Stimulated activated naive B cell treated with anti-CD40 and anti-IgM and Interleukin-4, amounts not matched to agents 10 μg/mL and 1 μg/mL and 100 μg/mL, for 72 hours (primary cell): ENCODE results near the gene IL10RA.
A peak's percentile ranks its signal among the peaks of the same experiment; 100 is the strongest.

Experiments used
- ATAC-seq, 2 donors: fragments of 150-1000 bp; cut with Tn5 transposase; replicated peaks; 2 replicates each; pipeline ENCODE4 v1.10.0; 2021; ENCODE audit warnings: moderate library complexity in 1 of 2
- DNase-seq: peaks from one replicate; pipeline ENCODE4 v3.0.0; 2021
- H3K27ac Mint-ChIP-seq: one replicate; pipeline ENCODE4 v1.8.0; 2022; ENCODE audit warnings: mild to moderate bottlenecking, mixed read lengths
- H3K27me3 Mint-ChIP-seq, 2 donors: one replicate each; pipeline ENCODE4 v1.8.0; 2022; ENCODE audit warnings: mixed read lengths in 2 of 2
- H3K36me3 Mint-ChIP-seq, 2 donors: one replicate each; pipeline ENCODE4 v1.8.0; 2022; ENCODE audit warnings: mixed read lengths in 2 of 2, mild to moderate bottlenecking in 1 of 2
- H3K4me1 Mint-ChIP-seq, 2 donors: one replicate each; pipeline ENCODE4 v1.8.0; 2022; ENCODE audit warnings: mixed read lengths in 2 of 2, mild to moderate bottlenecking in 1 of 2
- H3K4me3 Mint-ChIP-seq, 2 donors: one replicate each; pipeline ENCODE4 v1.8.0; 2022; ENCODE audit warnings: mild to moderate bottlenecking in 2 of 2, mixed read lengths in 2 of 2, moderate library complexity in 1 of 2
- H3K9me3 Mint-ChIP-seq, 2 donors: one replicate each; pipeline ENCODE4 v1.8.0; 2022; ENCODE audit warnings: mixed read lengths in 2 of 2, mild to moderate bottlenecking in 1 of 2

Gene IL10RA

DNA sequence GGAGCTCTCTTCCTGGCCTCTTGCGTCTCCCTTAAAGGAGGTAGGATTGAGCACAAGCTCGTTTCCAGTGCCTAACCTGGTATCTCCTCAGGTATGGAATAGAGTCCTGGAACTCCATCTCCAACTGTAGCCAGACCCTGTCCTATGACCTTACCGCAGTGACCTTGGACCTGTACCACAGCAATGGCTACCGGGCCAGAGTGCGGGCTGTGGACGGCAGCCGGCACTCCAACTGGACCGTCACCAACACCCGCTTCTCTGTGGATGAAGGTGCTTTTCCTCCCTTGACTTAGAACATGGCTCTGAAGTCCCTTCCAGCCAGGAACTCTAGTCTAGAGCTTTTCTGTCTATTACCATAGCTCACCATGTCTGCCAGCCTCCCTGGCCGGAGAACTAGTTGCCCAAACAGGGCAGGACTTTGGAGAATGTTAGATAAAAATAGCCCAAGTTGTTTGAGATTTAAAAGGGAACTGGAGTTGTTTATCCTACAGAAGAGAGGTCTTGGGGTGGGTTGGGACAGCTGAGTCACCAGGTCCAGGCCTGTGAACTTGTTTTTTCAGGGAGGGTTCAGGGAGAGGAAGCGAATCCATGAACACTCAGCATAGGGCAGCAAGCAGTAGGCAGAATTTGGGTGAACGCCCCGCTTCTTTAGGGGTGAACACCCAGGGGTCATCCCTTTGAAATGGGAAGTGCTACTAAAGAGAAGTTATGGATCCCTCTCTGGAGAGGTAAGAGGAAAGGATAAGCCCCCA, 3.3 kb downstream of the IL10RA start:
- H3K27me3 Mint-ChIP-seq: no peaks in the 10 kb centered on the region

DNA sequence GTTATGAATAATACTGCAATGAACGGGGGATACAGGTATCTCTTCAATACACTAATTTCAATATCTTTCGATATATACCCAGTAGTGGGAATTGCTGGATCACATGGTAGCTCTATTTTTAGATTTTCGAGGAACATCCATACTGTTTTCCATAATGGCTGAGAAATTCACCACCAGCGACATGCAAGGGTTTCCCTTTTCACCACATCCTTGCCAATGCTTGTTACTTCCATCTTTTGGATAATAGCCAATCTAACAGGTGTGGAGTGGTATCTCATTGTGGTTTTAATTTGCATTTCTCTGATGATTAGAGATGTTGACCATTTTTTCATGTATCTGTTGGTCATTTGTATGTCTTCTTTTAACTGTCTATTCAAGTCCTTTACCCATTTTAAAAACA, 5.9 kb downstream of the IL10RA start:
- H3K27ac Mint-ChIP-seq: no peak overlapping the region
- peaks cover 48 to 81% of the 10 kb centered on the region in 2 donors for H3K4me1 Mint-ChIP-seq
- ATAC-seq (no peak), DNase-seq (no peak)
- no peaks in the 10 kb centered on the region for H3K9me3 Mint-ChIP-seq
- H3K4me3 Mint-ChIP-seq: peak overlapping the region in 1 of 2 donors; percentile 26
- H3K36me3 Mint-ChIP-seq: peaks cover 74 to 87% of the 10 kb centered on the region in 2 donors
- no peaks in the 10 kb centered on the region for H3K27me3 Mint-ChIP-seq

More for the DNA sequence above, 3.3 kb downstream of the IL10RA start:
- ATAC-seq: no peak
- H3K4me1 Mint-ChIP-seq: peaks cover 48 to 84% of the 10 kb centered on the region in 2 donors
- peak overlapping the region; percentile 70 to 90 for H3K4me3 Mint-ChIP-seq
- H3K36me3 Mint-ChIP-seq: peaks cover 67 to 76% of the 10 kb centered on the region in 2 donors
- DNase-seq: no peak
- H3K27ac Mint-ChIP-seq: peak overlapping the region; percentile 42
- H3K9me3 Mint-ChIP-seq: no peaks in the 10 kb centered on the region

DNA sequence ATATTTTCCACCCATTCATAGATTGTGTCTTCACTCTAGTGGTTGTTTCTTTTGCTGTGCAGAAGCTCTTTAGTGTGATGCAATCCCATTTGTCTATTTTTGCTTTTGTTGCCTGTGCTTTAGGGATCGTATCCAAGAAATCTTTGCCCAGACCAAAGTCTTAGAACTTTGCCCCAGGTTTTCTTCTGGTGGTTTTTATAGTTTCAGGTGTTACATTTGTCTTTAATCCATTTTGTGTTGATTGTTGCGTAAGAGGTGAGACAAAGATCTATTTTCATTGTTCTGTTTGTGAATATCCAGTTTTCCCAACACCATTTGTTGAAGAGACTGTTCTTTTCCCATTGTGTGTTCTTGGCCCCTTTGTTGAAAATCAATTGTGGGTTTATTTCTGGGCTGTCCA, 6.4 kb downstream of the IL10RA start:
- Mint-ChIP-seq H3K4me3 (peak overlapping the region in 1 of 2 donors; percentile 26), H3K27ac (peak overlapping the region; percentile 79), H3K36me3 (peaks cover 74 to 87% of the 10 kb centered on the region in 2 donors), H3K4me1 (peaks cover 48 to 81% of the 10 kb centered on the region in 2 donors), H3K27me3 (no peaks in the 10 kb centered on the region), H3K9me3 (peaks cover 0 to 2% of the 10 kb centered on the region in 2 donors)
- ATAC-seq (no peak), DNase-seq (no peak)

DNA sequence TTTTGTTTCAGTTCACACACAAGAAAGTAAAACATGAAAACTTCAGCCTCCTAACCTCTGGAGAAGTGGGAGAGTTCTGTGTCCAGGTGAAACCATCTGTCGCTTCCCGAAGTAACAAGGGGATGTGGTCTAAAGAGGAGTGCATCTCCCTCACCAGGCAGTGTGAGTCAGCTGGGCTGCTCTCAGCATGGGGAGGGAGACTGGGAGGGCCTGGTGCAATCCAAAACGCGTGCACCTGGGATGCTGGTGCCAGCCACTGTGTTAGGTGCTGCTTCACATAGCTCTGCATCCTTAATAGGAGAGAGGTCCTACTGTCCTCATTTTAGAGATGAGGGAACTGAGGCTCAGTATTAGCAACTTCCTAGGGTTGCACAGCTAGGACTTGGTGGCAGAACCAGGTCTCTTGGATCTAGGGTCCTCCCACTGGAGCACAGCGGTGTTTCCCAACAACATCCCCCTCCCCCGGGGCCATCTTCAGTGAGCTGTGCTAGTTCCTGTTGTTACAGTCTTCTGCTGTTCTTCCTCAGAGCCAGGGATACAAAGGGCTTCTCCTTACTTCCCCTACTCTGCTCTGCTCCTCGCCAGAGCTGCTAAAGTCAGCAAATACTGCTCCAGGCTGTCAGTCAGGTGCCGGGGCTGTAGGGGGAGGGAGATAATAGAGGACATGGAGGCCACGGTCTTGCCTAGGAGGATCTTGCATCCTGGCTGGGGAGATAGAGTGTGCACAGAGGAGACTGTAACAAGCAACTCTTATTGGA, 8.0 kb downstream of the IL10RA start:
- DNase-seq (no peak), ATAC-seq (no peak)
- Mint-ChIP-seq H3K36me3 (peaks cover 75 to 87% of the 10 kb centered on the region in 2 donors), H3K27ac (peak overlapping the region; percentile 51), H3K27me3 (no peaks in the 10 kb centered on the region), H3K9me3 (peaks cover 0 to 2% of the 10 kb centered on the region in 2 donors), H3K4me3 (no peak overlapping the region), H3K4me1 (peaks cover 49 to 81% of the 10 kb centered on the region in 2 donors)

DNA sequence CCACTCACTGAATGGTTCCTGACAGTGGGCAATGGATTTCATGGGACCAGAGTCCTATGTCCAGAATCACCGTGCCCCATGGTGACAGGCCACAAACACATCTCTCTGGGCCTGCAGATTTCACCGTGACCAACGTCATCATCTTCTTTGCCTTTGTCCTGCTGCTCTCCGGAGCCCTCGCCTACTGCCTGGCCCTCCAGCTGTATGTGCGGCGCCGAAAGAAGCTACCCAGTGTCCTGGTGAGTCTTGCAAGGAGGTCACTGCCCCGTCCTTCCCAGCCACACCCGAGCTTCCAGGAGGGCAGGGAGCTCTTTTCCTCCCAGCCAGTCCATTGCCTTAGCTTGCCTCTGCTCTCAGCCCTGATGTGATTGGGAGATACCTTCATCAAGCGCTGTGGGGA, 9.3 kb downstream of the IL10RA start:
- no peak for DNase-seq
- Mint-ChIP-seq H3K27ac (peak overlapping the region; percentile 85), H3K27me3 (no peaks in the 10 kb centered on the region), H3K36me3 (peaks cover 80 to 91% of the 10 kb centered on the region in 2 donors), H3K4me3 (peak overlapping the region in 1 of 2 donors; percentile 8), H3K4me1 (peaks cover 49 to 85% of the 10 kb centered on the region in 2 donors), H3K9me3 (peaks cover 0 to 2% of the 10 kb centered on the region in 2 donors)
- no peak for ATAC-seq

DNA sequence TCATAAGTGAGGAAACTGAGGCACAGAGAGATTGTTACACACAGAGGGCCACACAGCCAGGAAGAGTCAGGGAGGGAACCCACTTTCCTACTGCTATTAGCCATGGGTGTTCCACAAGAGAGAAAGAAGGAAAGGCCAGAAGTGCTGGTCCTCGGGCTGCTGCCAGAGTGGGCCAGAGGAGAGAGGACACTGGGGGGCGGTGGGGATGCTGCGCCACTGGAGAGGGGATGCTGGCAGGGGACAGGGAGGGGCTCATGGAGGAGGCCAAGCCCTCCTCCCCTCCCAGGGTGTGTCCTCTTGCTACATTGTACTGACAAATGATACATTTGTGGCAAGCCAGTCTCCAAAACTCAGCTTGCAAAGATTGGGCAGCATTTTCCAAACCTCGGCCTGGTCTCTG, 9.9 kb downstream of the IL10RA start:
- ATAC-seq (no peak), DNase-seq (no peak)
- Mint-ChIP-seq H3K36me3 (peaks cover 80 to 96% of the 10 kb centered on the region in 2 donors), H3K9me3 (peaks cover 0 to 2% of the 10 kb centered on the region in 2 donors), H3K4me3 (no peak overlapping the region), H3K27ac (peak overlapping the region; percentile 85), H3K27me3 (no peaks in the 10 kb centered on the region), H3K4me1 (peaks cover 49 to 81% of the 10 kb centered on the region in 2 donors)

DNA sequence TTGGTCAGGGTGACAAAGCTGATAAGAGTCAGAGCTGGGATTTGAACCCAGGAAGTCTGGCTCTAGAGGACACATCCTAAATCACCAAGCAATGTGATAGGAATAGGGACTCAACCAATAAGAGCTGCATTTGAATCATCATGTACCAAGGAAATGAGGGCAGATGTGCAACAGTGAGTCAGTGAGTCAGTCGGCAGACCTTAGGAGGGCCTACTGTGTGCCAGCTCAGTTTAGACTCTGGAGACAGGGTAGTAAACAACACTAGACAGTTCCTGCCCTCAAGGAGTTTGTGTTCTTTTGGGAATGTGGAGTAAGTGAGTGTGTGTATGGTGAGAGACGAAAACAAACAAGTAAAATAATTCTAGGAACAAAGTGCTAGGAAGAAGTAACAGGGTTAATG, 11.2 kb downstream of the IL10RA start:
- no peak overlapping the region for H3K4me3 Mint-ChIP-seq
- H3K36me3 Mint-ChIP-seq: peaks cover 71 to 88% of the 10 kb centered on the region in 2 donors
- peaks cover 54 to 81% of the 10 kb centered on the region in 2 donors for H3K4me1 Mint-ChIP-seq
- peak overlapping the region; percentile 59 for H3K27ac Mint-ChIP-seq
- no peak for DNase-seq
- ATAC-seq: no peak
- H3K27me3 Mint-ChIP-seq: no peaks in the 10 kb centered on the region
- H3K9me3 Mint-ChIP-seq: peaks cover 0 to 2% of the 10 kb centered on the region in 2 donors

DNA sequence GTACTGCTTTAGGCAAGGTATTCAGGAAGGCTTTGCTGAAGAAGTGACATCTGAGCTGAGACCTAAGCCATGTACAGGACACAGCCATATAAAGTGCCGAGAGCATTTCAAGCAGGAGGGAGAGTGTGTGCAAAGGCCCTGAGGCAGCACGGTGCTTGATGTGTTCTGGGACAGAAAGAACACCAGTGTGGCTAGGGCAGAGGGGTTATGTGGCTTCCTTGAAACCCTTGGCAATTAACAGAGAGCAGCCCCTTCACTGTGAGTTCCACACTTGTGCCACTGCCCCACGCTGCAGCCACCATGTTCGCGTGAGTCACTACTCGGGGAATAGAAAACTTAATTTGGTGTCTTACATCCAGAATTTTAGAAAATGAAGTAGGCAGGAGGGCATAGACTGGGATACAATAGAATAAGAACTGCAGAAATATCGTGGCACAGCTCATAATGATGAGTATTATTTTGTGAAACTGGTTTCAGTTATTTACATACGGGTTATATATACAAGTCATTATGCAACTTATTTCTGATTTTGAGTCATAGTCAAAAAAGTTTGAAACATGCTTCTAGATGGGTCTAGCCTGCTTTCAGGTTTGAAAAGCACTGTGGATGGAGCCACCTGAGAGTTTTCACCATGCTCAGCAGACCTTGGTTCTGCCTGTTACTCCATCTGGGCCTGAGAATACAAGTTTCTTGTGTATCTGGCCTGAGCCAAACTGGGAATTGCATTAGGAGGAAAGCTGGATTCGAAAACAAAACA, 11.8 kb downstream of the IL10RA start:
- Mint-ChIP-seq H3K36me3 (peaks cover 65 to 82% of the 10 kb centered on the region in 2 donors), H3K9me3 (peaks cover 0 to 2% of the 10 kb centered on the region in 2 donors), H3K4me1 (peaks cover 55 to 81% of the 10 kb centered on the region in 2 donors), H3K27me3 (no peaks in the 10 kb centered on the region), H3K27ac (peak overlapping the region; percentile 59), H3K4me3 (no peak overlapping the region)
- peak; percentile 7 to 12 for ATAC-seq
- DNase-seq: no peak

DNA sequence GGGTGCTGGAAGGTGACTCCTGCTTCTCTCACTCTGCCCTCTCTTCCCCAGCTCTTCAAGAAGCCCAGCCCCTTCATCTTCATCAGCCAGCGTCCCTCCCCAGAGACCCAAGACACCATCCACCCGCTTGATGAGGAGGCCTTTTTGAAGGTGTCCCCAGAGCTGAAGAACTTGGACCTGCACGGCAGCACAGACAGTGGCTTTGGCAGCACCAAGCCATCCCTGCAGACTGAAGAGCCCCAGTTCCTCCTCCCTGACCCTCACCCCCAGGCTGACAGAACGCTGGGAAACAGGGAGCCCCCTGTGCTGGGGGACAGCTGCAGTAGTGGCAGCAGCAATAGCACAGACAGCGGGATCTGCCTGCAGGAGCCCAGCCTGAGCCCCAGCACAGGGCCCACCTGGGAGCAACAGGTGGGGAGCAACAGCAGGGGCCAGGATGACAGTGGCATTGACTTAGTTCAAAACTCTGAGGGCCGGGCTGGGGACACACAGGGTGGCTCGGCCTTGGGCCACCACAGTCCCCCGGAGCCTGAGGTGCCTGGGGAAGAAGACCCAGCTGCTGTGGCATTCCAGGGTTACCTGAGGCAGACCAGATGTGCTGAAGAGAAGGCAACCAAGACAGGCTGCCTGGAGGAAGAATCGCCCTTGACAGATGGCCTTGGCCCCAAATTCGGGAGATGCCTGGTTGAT, 12.6 kb downstream of the IL10RA start:
- no peak for DNase-seq
- peak overlapping the region in 1 of 2 donors; percentile 44 for H3K4me3 Mint-ChIP-seq
- H3K27me3 Mint-ChIP-seq: no peaks in the 10 kb centered on the region
- peaks cover 0 to 5% of the 10 kb centered on the region in 2 donors for H3K9me3 Mint-ChIP-seq
- ATAC-seq: no peak
- peaks cover 65 to 79% of the 10 kb centered on the region in 2 donors for H3K36me3 Mint-ChIP-seq
- H3K27ac Mint-ChIP-seq: peak overlapping the region; percentile 59
- H3K4me1 Mint-ChIP-seq: peaks cover 63 to 86% of the 10 kb centered on the region in 2 donors

DNA sequence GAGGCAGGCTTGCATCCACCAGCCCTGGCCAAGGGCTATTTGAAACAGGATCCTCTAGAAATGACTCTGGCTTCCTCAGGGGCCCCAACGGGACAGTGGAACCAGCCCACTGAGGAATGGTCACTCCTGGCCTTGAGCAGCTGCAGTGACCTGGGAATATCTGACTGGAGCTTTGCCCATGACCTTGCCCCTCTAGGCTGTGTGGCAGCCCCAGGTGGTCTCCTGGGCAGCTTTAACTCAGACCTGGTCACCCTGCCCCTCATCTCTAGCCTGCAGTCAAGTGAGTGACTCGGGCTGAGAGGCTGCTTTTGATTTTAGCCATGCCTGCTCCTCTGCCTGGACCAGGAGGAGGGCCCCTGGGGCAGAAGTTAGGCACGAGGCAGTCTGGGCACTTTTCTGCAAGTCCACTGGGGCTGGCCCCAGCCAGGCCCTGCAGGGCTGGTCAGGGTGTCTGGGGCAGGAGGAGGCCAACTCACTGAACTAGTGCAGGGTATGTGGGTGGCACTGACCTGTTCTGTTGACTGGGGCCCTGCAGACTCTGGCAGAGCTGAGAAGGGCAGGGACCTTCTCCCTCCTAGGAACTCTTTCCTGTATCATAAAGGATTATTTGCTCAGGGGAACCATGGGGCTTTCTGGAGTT, 13.3 kb downstream of the IL10RA start:
- Mint-ChIP-seq H3K27ac (peak overlapping the region; percentile 94), H3K27me3 (no peaks in the 10 kb centered on the region), H3K4me1 (peaks cover 70 to 87% of the 10 kb centered on the region in 2 donors), H3K4me3 (peak overlapping the region in 1 of 2 donors; percentile 35), H3K9me3 (peaks cover 4 to 8% of the 10 kb centered on the region in 2 donors), H3K36me3 (peaks cover 68 to 80% of the 10 kb centered on the region in 2 donors)
- no peak for DNase-seq
- no peak for ATAC-seq

DNA sequence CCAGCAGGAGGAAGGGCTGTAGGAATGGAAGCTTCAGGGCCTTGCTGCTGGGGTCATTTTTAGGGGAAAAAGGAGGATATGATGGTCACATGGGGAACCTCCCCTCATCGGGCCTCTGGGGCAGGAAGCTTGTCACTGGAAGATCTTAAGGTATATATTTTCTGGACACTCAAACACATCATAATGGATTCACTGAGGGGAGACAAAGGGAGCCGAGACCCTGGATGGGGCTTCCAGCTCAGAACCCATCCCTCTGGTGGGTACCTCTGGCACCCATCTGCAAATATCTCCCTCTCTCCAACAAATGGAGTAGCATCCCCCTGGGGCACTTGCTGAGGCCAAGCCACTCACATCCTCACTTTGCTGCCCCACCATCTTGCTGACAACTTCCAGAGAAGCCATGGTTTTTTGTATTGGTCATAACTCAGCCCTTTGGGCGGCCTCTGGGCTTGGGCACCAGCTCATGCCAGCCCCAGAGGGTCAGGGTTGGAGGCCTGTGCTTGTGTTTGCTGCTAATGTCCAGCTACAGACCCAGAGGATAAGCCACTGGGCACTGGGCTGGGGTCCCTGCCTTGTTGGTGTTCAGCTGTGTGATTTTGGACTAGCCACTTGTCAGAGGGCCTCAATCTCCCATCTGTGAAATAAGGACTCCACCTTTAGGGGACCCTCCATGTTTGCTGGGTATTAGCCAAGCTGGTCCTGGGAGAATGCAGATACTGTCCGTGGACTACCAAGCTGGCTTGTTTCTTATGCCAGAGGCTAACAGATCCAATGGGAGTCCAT, 14.1 kb downstream of the IL10RA start:
- Mint-ChIP-seq H3K4me3 (peak overlapping the region in 1 of 2 donors; percentile 35), H3K27me3 (no peaks in the 10 kb centered on the region), H3K4me1 (peaks cover 78 to 92% of the 10 kb centered on the region in 2 donors), H3K36me3 (peaks cover 63 to 73% of the 10 kb centered on the region in 2 donors), H3K9me3 (peaks cover 4 to 8% of the 10 kb centered on the region in 2 donors), H3K27ac (peak overlapping the region; percentile 94)
- no peak for ATAC-seq
- DNase-seq: no peak

DNA sequence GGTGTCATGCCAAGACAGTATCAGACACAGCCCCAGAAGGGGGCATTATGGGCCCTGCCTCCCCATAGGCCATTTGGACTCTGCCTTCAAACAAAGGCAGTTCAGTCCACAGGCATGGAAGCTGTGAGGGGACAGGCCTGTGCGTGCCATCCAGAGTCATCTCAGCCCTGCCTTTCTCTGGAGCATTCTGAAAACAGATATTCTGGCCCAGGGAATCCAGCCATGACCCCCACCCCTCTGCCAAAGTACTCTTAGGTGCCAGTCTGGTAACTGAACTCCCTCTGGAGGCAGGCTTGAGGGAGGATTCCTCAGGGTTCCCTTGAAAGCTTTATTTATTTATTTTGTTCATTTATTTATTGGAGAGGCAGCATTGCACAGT, 14.6 kb downstream of the IL10RA start:
- Mint-ChIP-seq H3K27me3 (no peaks in the 10 kb centered on the region), H3K27ac (peak overlapping the region; percentile 94), H3K4me1 (peaks cover 80 to 92% of the 10 kb centered on the region in 2 donors), H3K36me3 (peaks cover 60 to 72% of the 10 kb centered on the region in 2 donors), H3K9me3 (peaks cover 4 to 8% of the 10 kb centered on the region in 2 donors), H3K4me3 (no peak overlapping the region)
- ATAC-seq (no peak), DNase-seq (no peak)
